ENCODE results near the gene PCYT1A.
A peak's percentile ranks its signal among the peaks of the same experiment; 100 is the strongest.

The PCYT1A gene

GRCh38 chr3:196192524-196193051 lies 94.9 kb downstream of the PCYT1A start:
- no peaks in the 10 kb centered on the region for H3K79me2 ChIP-seq
- H3K27me3 ChIP-seq (ENCODE audit: control insufficient read depth, insufficient read depth, low read length): no peaks in the 10 kb centered on the region
- H3K27ac ChIP-seq: no peak overlapping the region
- no peak overlapping the region for H3K9ac ChIP-seq
- no peaks in the 10 kb centered on the region for H3K36me3 ChIP-seq (ENCODE audit: control insufficient read depth, insufficient read depth, low read length)
- H2AFZ ChIP-seq: peak overlapping the region; percentile 38
- no peak overlapping the region for H3K4me2 ChIP-seq (ENCODE audit: low read length)
- no peaks in the 10 kb centered on the region for H3K4me1 ChIP-seq
- no peak for TF ChIP-seq CTCF (IDR thresholded peaks at IDR 0.05)
- H3K4me3 ChIP-seq (ENCODE audit: low read depth, low read length): no peak overlapping the region
- H3K9me3 ChIP-seq (ENCODE audit: control insufficient read depth, low read length): no peaks in the 10 kb centered on the region

GRCh38 chr3:196192036-196192523 lies 95.4 kb downstream of the PCYT1A start:
- H3K4me1 ChIP-seq: no peaks in the 10 kb centered on the region
- no peaks in the 10 kb centered on the region for H3K27me3 ChIP-seq (ENCODE audit: control insufficient read depth, insufficient read depth, low read length)
- H3K79me2 ChIP-seq: no peaks in the 10 kb centered on the region
- no peaks in the 10 kb centered on the region for H3K9me3 ChIP-seq (ENCODE audit: control insufficient read depth, low read length)
- TF ChIP-seq CTCF (IDR thresholded peaks at IDR 0.05): no peak
- no peaks in the 10 kb centered on the region for H3K36me3 ChIP-seq (ENCODE audit: control insufficient read depth, insufficient read depth, low read length)
- no peak overlapping the region for H3K4me3 ChIP-seq (ENCODE audit: low read depth, low read length)
- no peak overlapping the region for H3K27ac ChIP-seq
- H3K4me2 ChIP-seq (ENCODE audit: low read length): no peak overlapping the region
- H3K9ac ChIP-seq: no peak overlapping the region
- H2AFZ ChIP-seq: peak overlapping the region; percentile 38

GRCh38 chr3:196189566-196190347 lies 97.8 kb downstream of the PCYT1A start:
- Histone ChIP-seq H3K4me2 (ENCODE audit: low read length) (no peak overlapping the region), H3K4me1 (no peaks in the 10 kb centered on the region), H3K36me3 (ENCODE audit: control insufficient read depth, insufficient read depth, low read length) (no peaks in the 10 kb centered on the region), H2AFZ (no peak overlapping the region), H3K4me3 (ENCODE audit: low read depth, low read length) (no peak overlapping the region), H3K9me3 (ENCODE audit: control insufficient read depth, low read length) (no peaks in the 10 kb centered on the region), H3K79me2 (no peaks in the 10 kb centered on the region), H3K9ac (no peak overlapping the region), H3K27me3 (ENCODE audit: control insufficient read depth, insufficient read depth, low read length) (no peaks in the 10 kb centered on the region), H3K27ac (no peak overlapping the region)
- no peak for TF ChIP-seq CTCF (IDR thresholded peaks at IDR 0.05)

- no peaks in the 10 kb centered on the region for H3K9me3 ChIP-seq (ENCODE audit: control insufficient read depth, low read length)
- H3K4me1 ChIP-seq: no peaks in the 10 kb centered on the region
- no peak overlapping the region for H3K4me3 ChIP-seq (ENCODE audit: low read depth, low read length)
- peak overlapping the region; percentile 33 for H2AFZ ChIP-seq
- no peak overlapping the region for H3K4me2 ChIP-seq (ENCODE audit: low read length)
- no peaks in the 10 kb centered on the region for H3K36me3 ChIP-seq (ENCODE audit: control insufficient read depth, insufficient read depth, low read length)
- no peaks in the 10 kb centered on the region for H3K27me3 ChIP-seq (ENCODE audit: control insufficient read depth, insufficient read depth, low read length)
- no peak for TF ChIP-seq CTCF (IDR thresholded peaks at IDR 0.05)
- H3K79me2 ChIP-seq: no peaks in the 10 kb centered on the region
- no peak overlapping the region for H3K9ac ChIP-seq
- no peak overlapping the region for H3K27ac ChIP-seq
Observed at GRCh38 chr3:196186651-196187573, 100.6 kb downstream of the PCYT1A start.

Measured in parathyroid adenoma (tissue), 2 donors.